Astrocyte (in vitro differentiated cells and primary cell): ENCODE data around the gene GPR137. TPM values are rescaled to one million over a fixed set of nuclear protein-coding genes. Genes with fewer than 3 reads are reported as not detected.
A peak's percentile ranks its signal among the peaks of the same experiment; 100 is the strongest.

Source experiments
- DNase-seq: peaks from one replicate; pipeline ENCODE4 v3.0.0-alpha.2; 2010; ENCODE audit warnings: low read depth
- FAIRE-seq: peaks from 2 replicates; lab custom pipeline; 2011; peaks lifted over from hg19 to GRCh38; lab: Jason Lieb, UNC
- H2AFZ ChIP-seq: 2 replicates; pipeline ENCODE4 v1.6.0; 2012; ENCODE audit warnings: low read depth, low read length, inconsistent platforms
- H3K27ac ChIP-seq: 2 replicates; pipeline ENCODE4 v1.5.1; 2011; ENCODE audit warnings: low read depth, low read length, inconsistent platforms
- H3K27me3 ChIP-seq: 2 replicates; pipeline ENCODE4 v1.6.0; 2011; ENCODE audit warnings: low read length, inconsistent platforms; ENCODE audit not compliant: insufficient read depth
- H3K36me3 ChIP-seq: 2 replicates; pipeline ENCODE4 v1.5.1; 2011; ENCODE audit warnings: low read length, inconsistent platforms; ENCODE audit not compliant: insufficient read depth
- H3K4me1 ChIP-seq: 2 replicates; pipeline ENCODE4 v1.5.1; 2011; ENCODE audit warnings: low read length, inconsistent platforms; ENCODE audit not compliant: insufficient read depth
- H3K4me2 ChIP-seq: 2 replicates; pipeline ENCODE4 v1.6.0; 2012; ENCODE audit warnings: low read length, inconsistent platforms
- H3K4me3 ChIP-seq: 2 replicates; pipeline ENCODE4 v1.5.1; 2011; ENCODE audit warnings: low read depth, mild to moderate bottlenecking, low read length, inconsistent platforms; ENCODE audit not compliant: insufficient read depth
- H3K79me2 ChIP-seq: 2 replicates; pipeline ENCODE4 v1.6.0; 2012; ENCODE audit warnings: mild to moderate bottlenecking, low read length, inconsistent platforms; ENCODE audit not compliant: insufficient read depth
- H3K9ac ChIP-seq: 2 replicates; pipeline ENCODE4 v1.6.0; 2012; ENCODE audit warnings: mild to moderate bottlenecking, low read length, inconsistent platforms
- H3K9me3 ChIP-seq: 2 replicates; pipeline ENCODE4 v1.5.1; 2012; ENCODE audit warnings: low read depth, mild to moderate bottlenecking, low read length, inconsistent platforms; ENCODE audit not compliant: insufficient read depth
- H4K20me1 ChIP-seq: 2 replicates; pipeline ENCODE4 v1.6.0; 2012; ENCODE audit warnings: low read length, inconsistent platforms; ENCODE audit not compliant: insufficient read depth
- H3K27ac Mint-ChIP-seq: one replicate; pipeline ENCODE4 v1.8.0; 2021; ENCODE audit warnings: mild to moderate bottlenecking, mixed read lengths; ENCODE audit not compliant: unreplicated experiment
- H3K27me3 Mint-ChIP-seq: one replicate; pipeline ENCODE4 v1.8.0; 2021; ENCODE audit warnings: low read depth, mixed read lengths; ENCODE audit not compliant: unreplicated experiment
- H3K36me3 Mint-ChIP-seq: one replicate; pipeline ENCODE4 v1.8.0; 2021; ENCODE audit warnings: low read depth, mixed read lengths; ENCODE audit not compliant: unreplicated experiment
- H3K4me1 Mint-ChIP-seq: one replicate; pipeline ENCODE4 v1.8.0; 2021; ENCODE audit warnings: low read depth, mixed read lengths; ENCODE audit not compliant: unreplicated experiment
- H3K4me3 Mint-ChIP-seq: one replicate; pipeline ENCODE4 v1.8.0; 2021; ENCODE audit warnings: mild to moderate bottlenecking, moderate library complexity, mixed read lengths; ENCODE audit not compliant: unreplicated experiment
- H3K9me3 Mint-ChIP-seq: one replicate; pipeline ENCODE4 v1.8.0; 2021; ENCODE audit warnings: mild to moderate bottlenecking, mixed read lengths; ENCODE audit not compliant: unreplicated experiment
- CTCF ChIP-seq: IDR thresholded peaks from 2 replicates; pipeline ENCODE4 v1.5.1; 2011; ENCODE audit warnings: low read depth, mild to moderate bottlenecking, inconsistent platforms, low read length, moderate library complexity; ENCODE audit not compliant: insufficient read depth
- EZH2 ChIP-seq: IDR thresholded peaks from 2 replicates; pipeline ENCODE4 v1.6.1; 2012; ENCODE audit warnings: mild to moderate bottlenecking, low read length, inconsistent platforms; ENCODE audit not compliant: insufficient read depth
- total RNA-seq: library from RNA; stranded (reverse); gene quantifications from 2 replicates; pipeline ENCODE4 v1.2.1, GENCODE V29; 2021

GPR137 gene
- total RNA-seq, 1 donor from 2014 or later: 46.8 TPM

- Histone ChIP-seq H3K27ac (no peak overlapping the region), H3K4me2 (peak overlapping the region; percentile 89), H3K4me1 (peaks cover 23% of the 10 kb centered on the region), H3K79me2 (peaks cover 19% of the 10 kb centered on the region), H3K9me3 (no peaks in the 10 kb centered on the region), H2AFZ (no peak overlapping the region), H3K27me3 (peaks cover 21% of the 10 kb centered on the region), H4K20me1 (peaks cover 6% of the 10 kb centered on the region), H3K9ac (peak overlapping the region; percentile 64), H3K4me3 (peak overlapping the region; percentile 64), H3K36me3 (no peaks in the 10 kb centered on the region)
- no peak for FAIRE-seq
- Mint-ChIP-seq H3K4me3 (peak overlapping the region; percentile 87), H3K9me3 (no peaks in the 10 kb centered on the region), H3K4me1 (no peaks in the 10 kb centered on the region), H3K27me3 (peaks cover 20% of the 10 kb centered on the region), H3K27ac (peak overlapping the region; percentile 66), H3K36me3 (no peaks in the 10 kb centered on the region)
- DNase-seq: no peak
- TF ChIP-seq EZH2: no peak
- TF ChIP-seq CTCF: no peak
Measured at GRCh38 chr11:64304032-64304315, 18.3 kb downstream of the GPR137 start.

GRCh38 chr11:64304316-64305072, 18.8 kb downstream of the GPR137 start:
- Histone ChIP-seq H3K4me1 (peaks cover 23% of the 10 kb centered on the region), H2AFZ (peak overlapping the region; percentile 81), H3K4me2 (peak overlapping the region; percentile 89), H3K79me2 (peaks cover 19% of the 10 kb centered on the region), H3K27me3 (peaks cover 16% of the 10 kb centered on the region), H3K36me3 (no peaks in the 10 kb centered on the region), H4K20me1 (peaks cover 6% of the 10 kb centered on the region), H3K4me3 (peak overlapping the region; percentile 64), H3K9ac (peak overlapping the region; percentile 64), H3K27ac (peak overlapping the region; percentile 56), H3K9me3 (no peaks in the 10 kb centered on the region)
- TF ChIP-seq CTCF (peak; percentile 82), EZH2 (no peak)
- Mint-ChIP-seq H3K27me3 (peaks cover 18% of the 10 kb centered on the region), H3K4me1 (no peaks in the 10 kb centered on the region), H3K36me3 (no peaks in the 10 kb centered on the region), H3K4me3 (peak overlapping the region; percentile 87), H3K9me3 (no peaks in the 10 kb centered on the region), H3K27ac (peak overlapping the region; percentile 66)
- DNase-seq (peak; percentile 67), FAIRE-seq (no peak)

GRCh38 chr11:64305075-64305690, 19.5 kb downstream of the GPR137 start, which contains the start of gene ESRRA:
TSS of gene ESRRA (plus strand) at chr11:64305524. CDS start at chr11:64307180, 1,656 bp downstream.
- no peak for TF ChIP-seq CTCF
- TF ChIP-seq EZH2: no peak
- H3K36me3 ChIP-seq: no peaks in the 10 kb centered on the region
- peak within 1 kb of the TSS; percentile 95 for H3K4me2 ChIP-seq
- Mint-ChIP-seq H3K9me3 (no peaks in the 10 kb centered on the region), H3K4me1 (no peaks in the 10 kb centered on the region), H3K27ac (peak within 1 kb of the TSS; percentile 80), H3K36me3 (no peaks in the 10 kb centered on the region), H3K27me3 (peaks cover 14% of the 10 kb centered on the region), H3K4me3 (peak within 1 kb of the TSS; percentile 94)
- peak; percentile 86 for DNase-seq
- no peaks in the 10 kb centered on the region for H3K9me3 ChIP-seq
- H3K4me3 ChIP-seq: peak within 1 kb of the TSS; percentile 73
- H3K4me1 ChIP-seq: peaks cover 20% of the 10 kb centered on the region
- H3K79me2 ChIP-seq: peaks cover 19% of the 10 kb centered on the region
- peaks cover 6% of the 10 kb centered on the region for H4K20me1 ChIP-seq
- peaks cover 10% of the 10 kb centered on the region for H3K27me3 ChIP-seq
- FAIRE-seq: no peak
- peak within 1 kb of the TSS; percentile 78 for H3K9ac ChIP-seq
- peak within 1 kb of the TSS; percentile 81 for H2AFZ ChIP-seq
- peak within 1 kb of the TSS; percentile 56 for H3K27ac ChIP-seq
